K562 treated with DMSO at 1 percent for 24 hours (cell line): Measurements from ENCODE around the gene JUND. TPM values are rescaled to one million over a fixed set of nuclear protein-coding genes. Genes with fewer than 3 reads are reported as not detected.

ENCODE experiments used
- total RNA-seq: library from RNA; unstranded; fragments of 300-600 nt; gene quantifications from 2 replicates; pipeline ENCODE4 v1.2.3, GENCODE V29; 2022; ENCODE audit warnings: low read depth; ENCODE audit not compliant: insufficient read depth

JUND gene
- total RNA-seq: 283 and 368 TPM in 2 replicates

GRCh38 chr19:18281082-18282020, at the start of gene JUND:
Gene JUND (minus strand): TSS chr19:18281622. CDS start chr19:18281484, 138 bp downstream.

GRCh38 chr19:18322759-18323460, 41.5 kb upstream of the JUND start, which contains the start of gene LSM4:
Gene LSM4 (minus strand): TSS chr19:18323076. CDS start chr19:18323020, 56 bp downstream.

GRCh38 chr19:18274219-18274780, 7.1 kb downstream of the JUND start, which contains the start of gene IQCN:
Gene IQCN (minus strand): TSS chr19:18274452. CDS start chr19:18269478, 4,974 bp downstream.

Other genes starting within 250 kb of the JUND start
- gene IL12RB1, start 194.7 kb downstream of the JUND start, total RNA-seq: 0.36 TPM in 1 of 2 replicates, not detected in the other
- 13.7 and 14.2 TPM in 2 replicates for gene MAST3, start 183.8 kb downstream of the JUND start, total RNA-seq
- 31.7 and 38.7 TPM in 2 replicates for gene PIK3R2, start 128.5 kb downstream of the JUND start, total RNA-seq
- gene IFI30, start 107.8 kb downstream of the JUND start, total RNA-seq: 152 and 155 TPM in 2 replicates
- 71.2 and 74.1 TPM in 2 replicates for gene MPV17L2, start 88.4 kb downstream of the JUND start, total RNA-seq
- 4.0 and 5.6 TPM in 2 replicates for gene RAB3A, start 77.6 kb downstream of the JUND start, total RNA-seq
- gene PDE4C, start 55.2 kb downstream of the JUND start, total RNA-seq: not detected in 2 replicates
- gene IQCN, start 7.2 kb downstream of the JUND start, total RNA-seq: 1.8 TPM in 2 replicates
- 278 and 306 TPM in 2 replicates for gene LSM4, start 41.5 kb upstream of the JUND start, total RNA-seq
- gene PGPEP1, start 59.0 kb upstream of the JUND start, total RNA-seq: 33.9 and 35.7 TPM in 2 replicates
- 470 and 575 TPM in 2 replicates for gene GDF15, start 104.5 kb upstream of the JUND start, total RNA-seq
- gene LRRC25, start 116.0 kb upstream of the JUND start, total RNA-seq: 3.5 and 3.8 TPM in 2 replicates
- gene SSBP4, start 137.8 kb upstream of the JUND start, total RNA-seq: 124 and 152 TPM in 2 replicates
- gene ISYNA1, start 156.5 kb upstream of the JUND start, total RNA-seq: 333 and 398 TPM in 2 replicates
- 17.6 and 19.8 TPM in 2 replicates for gene ELL, start 240.4 kb upstream of the JUND start, total RNA-seq